Activated CD4-positive, CD25-positive, alpha-beta regulatory T cell treated with anti-CD3 and anti-CD28 coated beads, Interleukin-2, amount 50 U/mL, for 24 hours (primary cell): ENCODE results near the gene PARD3B.

Experiments used
- ATAC-seq, 2 donors: fragments of 150-1000 bp; cut with Tn5 transposase; one replicate each; pipeline ENCODE4 v1.10.0; 2021; ENCODE audit warnings: mild to moderate bottlenecking in 1 of 2, moderate library complexity in 1 of 2

The PARD3B gene

DNA sequence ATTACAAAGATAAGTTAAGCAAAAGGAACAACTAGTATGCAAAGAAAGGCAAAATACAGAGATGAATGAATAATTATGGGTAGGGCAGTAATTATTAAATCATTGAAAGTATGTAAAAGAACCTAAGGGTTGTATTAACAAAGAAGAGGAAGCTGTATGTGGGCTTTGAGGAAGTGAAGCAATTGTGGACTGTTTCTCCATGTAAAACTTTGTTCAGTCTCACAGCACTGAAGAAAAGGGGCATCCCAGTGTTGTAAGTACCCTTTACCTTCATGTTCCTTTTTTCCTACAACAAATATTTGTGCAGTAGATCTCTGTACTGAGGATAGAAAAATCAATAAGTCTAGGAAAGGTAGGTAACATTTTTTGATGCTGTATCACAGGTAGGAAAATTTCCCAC is 748.3 kb downstream of the PARD3B start:
- ATAC-seq, result no peak

DNA sequence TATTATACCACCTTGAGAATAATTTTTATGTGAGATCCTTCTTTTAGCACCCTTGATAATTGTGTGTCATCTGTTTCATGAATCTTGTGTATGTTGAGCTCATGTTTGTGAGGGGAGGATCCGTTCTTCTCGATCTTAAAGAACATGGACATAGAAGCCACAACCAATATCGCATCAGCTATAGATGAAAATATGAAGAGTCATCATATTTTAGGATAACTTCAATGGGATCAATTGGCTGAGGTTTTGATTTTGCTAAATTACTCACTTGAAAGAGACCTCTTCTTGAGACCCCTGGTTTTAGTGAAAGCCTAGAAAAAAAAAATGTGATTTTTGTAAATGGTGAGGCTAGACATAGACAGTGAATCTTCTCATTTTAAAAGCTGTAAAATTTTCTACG is 751.7 kb downstream of the PARD3B start:
- no peak for ATAC-seq

DNA sequence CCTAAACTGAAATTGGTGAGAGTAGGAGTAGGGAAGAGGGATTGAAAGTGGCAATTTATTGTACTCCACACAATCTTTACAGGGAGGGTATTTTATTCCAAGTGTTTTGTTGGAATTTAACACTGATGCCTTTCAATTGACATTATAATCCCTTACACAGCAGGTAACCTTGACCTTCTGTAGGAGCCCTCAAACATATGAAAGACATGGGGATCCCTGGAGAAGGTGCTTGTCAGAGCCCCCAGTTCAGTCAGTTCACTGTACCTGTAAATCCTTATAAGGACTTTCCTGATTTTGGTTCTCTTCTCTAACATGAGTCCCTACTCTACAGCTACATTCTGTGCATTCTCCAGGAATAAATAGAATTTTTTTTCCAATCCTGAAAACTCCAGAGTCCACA is 752.1 kb downstream of the PARD3B start:
- ATAC-seq, result no peak

DNA sequence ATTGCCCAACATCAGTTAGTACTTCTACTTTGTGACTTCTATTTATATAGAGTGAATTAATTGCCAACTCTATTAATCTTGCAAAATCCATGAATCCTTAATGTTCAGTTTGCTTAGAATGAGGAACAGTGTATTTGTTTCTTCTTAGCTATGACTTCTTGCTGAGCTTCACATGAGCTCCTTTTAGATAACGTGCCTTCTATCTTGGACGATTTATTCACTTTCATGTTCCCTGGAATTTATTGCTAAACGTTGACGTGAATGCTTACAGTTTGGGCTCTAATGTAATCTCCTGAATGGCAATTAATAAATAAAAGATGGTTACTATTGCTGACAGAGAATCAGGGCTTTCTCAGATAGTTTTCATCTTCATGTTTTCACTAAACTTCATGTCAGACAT is 752.6 kb downstream of the PARD3B start:
- no peak for ATAC-seq

DNA sequence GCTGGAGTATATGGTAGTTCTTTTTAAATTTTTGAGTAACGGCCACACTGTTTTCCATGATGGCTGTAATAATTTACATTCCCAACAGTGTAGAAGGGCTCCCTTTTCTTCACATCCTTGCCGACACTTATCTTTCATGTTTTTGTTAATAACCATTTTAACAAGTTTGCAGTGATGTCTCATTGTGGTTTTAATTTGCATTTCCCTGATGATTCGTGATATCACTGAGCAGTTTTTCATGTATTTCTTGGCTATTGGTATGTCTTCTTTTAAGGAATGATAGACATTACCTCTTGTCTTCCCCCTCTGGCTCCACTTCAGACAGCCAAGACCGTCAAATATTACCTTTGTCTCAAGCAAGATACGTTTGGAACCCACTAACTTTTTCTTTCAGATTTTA is 765.9 kb downstream of the PARD3B start:
- no peak for ATAC-seq

DNA sequence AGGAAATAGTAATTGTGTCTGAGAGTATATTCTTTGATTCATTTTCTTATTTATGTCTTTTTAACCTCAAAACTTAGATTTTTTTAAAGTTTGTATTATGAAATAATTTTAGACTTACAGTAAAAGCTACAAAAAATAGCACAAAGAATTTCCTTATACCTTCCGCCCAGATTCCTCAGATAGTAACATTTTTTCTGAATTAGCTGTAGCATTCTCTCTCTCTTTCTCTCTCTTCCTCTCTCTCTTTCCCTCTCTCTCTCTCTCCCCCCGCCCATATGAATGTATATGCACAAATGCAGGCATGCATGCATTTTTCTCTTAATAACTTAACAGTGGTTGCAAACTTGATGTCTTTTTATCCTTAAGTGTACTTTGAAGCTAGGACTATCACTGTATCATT is 776.0 kb downstream of the PARD3B start:
- no peak for ATAC-seq

DNA sequence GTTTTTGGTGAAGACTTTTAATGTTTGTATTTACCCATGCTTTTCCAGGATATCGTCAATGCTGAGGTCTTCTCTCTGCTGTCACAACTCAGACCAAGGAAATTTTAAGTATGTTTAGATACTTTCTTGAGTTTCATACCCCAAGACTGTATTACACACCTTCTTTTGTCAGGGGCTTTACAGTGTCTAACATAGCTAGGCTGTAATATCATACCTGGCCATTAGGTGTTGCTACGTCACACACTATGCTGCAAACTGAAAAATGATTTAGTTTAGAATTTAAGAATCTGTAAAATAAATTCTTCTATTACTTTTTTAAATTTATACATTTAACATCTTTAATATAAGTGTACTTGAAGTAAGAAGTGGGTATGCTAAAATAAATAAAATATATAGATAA is 778.7 kb downstream of the PARD3B start:
- ATAC-seq, result no peak

DNA sequence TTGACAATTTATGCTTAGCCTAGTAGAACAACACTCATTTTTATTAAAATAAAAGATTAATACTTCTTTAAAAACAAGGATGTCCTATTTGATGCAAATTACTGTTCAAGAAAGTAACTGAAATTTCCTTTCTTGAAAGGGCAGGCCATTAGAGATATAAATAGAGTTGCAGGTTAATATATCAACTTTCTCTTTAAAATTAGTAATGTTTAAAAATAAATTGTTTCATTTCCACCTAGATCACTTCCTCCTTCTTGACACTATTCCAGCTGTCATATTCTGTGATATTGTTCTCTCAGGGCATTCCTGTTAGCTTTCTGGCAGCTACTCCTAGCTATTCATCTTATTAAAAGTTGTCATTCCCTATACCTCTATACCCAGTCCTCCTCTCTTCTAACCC is 779.1 kb downstream of the PARD3B start:
- no peak for ATAC-seq

DNA sequence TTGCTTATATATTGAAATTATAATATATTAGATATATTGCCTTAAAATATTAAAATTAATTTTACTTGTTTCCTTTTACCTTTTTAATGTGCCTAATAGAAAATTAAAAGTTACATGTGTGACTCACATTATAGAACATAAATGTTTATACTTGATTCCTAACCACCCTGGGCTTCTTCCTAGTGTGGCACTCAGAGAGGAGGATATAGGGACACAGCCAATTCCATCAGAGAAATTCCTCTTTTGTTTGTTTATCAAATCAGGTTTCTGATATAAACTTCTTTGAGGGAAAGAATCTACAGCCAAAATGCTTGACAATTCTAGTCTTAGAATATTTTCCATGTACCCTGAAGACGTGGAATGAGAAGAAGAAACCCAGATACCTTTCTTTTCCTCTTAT is 788.1 kb downstream of the PARD3B start:
- ATAC-seq, result no peak

DNA sequence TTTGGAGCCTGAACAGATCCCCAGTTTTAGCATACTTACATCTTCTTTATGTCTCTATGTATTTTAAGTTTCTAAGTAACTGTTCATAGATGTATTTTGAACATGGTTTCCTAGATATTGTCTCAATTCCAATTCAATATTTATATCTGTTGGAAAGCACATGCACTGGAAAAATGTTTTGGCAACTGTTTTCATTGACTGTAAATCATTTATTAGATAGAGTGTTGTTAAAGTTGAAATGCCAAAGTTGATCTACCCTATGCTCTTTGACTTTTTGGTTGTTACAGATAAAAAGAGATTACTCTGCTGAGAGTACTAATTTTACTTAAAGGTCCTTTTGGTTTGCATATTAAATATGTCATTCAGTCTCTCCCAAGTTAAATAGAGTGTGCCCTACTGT is 792.0 kb downstream of the PARD3B start:
- no peak for ATAC-seq

DNA sequence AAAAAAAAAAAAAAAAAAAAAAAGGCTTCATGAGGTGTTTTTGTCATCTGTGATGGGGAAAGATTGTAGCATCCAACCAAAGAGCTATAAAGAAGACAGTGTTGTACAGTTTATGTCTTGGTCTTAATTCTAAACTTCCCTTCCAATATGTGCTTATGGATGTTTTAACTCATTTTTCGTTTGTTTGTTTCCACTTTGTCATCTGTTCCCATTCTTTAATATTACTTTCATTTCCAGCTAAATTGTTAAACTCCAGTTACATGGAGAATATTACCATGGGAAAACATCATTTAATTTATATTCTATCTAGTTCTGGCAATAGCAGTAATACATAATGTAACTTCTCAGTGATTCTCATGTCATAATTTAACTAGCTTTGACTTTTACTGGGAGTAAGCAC is 792.9 kb downstream of the PARD3B start:
- ATAC-seq, result no peak

DNA sequence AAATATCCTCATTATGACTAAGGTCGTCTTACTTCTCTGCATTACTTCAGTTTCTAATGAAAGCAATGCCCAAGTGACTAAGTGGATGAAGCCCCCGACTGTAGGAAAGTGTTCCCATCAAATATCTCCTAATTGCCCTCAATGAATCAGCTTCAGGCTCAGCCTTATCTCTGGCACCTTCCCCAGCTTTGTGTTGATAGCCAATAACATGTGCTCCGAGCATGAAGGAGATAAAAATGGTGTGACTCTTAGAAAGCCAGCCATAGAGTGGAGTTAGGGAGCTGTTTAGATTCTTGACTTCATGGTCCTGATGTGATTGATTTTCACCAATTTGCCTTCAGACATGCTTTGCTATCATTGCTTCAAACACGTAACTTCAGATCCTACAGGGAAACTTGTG is 797.8 kb downstream of the PARD3B start:
- no peak for ATAC-seq

DNA sequence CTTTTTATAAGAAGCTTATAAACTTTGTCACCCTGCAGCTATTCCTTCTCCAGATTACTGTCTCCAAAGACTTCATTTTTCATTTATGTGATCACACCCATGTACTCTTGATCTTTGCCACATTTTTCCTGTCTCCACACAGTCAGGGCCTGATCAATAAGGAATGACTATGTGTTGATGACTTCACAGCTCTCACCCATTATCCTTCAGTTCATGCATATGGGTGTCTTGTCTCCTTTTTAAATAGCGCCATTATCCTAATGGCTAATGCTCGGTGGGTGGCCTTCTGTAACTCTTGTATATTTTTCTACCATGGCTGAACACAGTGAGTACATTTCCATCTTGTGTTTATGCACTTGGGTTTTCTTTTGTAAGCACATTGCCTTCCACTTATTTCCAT is 801.4 kb downstream of the PARD3B start:
- ATAC-seq, result no peak

DNA sequence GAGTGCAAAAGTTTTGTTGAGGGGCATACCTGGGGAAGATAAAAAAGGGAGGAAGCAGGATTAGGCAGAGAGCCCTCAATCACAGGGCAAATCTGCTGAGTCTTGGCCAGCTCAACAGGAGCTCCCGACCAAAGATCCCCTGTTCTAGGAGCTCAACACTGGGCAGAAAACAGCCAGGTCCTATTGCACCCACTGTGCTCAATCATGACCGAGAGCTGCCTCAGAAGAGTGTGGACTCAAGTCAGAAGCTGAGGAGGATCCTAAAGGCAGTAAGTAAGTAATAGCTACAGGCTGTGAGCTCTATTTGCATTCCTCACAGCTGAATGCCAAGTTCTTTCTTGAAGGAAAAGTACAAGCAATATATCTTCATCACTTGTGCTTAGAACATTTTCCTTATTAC is 802.6 kb downstream of the PARD3B start:
- no peak for ATAC-seq

DNA sequence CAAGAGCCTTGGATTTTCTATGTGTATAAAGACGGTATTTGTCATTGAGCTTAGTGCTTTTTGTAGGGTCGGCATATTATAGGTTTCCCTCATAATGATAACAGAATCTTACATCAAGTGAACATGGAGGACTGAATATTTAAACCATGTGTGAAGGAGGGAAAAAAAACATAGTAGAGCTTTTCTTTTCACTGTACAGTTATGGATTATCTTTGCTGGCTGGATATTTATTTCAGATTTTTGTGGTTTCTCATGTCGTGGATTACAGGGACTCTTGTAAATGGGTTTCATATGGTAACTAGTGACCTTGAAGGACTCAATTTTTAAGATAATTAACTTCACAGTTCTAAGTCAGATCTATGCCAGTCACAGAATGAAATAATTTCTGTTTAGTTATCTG is 806.8 kb downstream of the PARD3B start:
- ATAC-seq, result no peak

DNA sequence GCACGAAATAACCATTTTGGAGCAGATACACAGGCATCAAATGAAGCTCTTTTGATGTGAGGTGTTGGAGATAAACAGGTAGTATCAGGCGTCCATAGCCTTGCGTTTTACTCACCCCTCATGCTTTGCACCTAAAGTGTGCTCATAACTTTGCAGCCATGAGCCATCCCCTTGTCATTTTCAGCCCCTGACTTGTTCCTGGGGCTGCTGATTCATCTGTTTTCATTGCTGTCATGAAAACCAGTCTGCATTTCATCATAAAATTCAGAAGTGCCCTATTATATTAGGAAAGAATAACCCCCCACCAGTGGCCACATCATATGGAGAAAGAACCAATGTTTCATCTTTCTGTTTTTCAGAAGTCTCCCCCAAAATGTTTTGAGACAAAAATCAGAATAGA is 807.3 kb downstream of the PARD3B start:
- no peak for ATAC-seq

DNA sequence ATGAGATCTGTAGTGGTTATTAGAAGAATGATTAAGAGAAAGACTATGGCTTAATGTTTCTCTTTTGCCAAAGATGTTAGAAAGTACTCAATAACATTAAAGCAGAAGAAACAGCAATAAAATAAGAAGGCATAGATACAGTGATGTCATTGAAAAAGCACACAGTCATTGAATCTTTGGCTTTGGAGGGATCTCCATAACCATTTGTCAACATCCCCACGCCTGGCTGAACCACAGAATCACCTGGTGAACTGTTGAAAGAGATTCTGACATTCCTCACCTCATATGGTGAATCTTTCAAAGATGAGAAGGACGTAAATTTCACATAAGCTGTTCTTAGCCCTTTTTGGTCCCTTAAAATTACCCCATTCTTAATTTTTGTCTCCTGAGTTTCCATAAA is 812.5 kb downstream of the PARD3B start:
- ATAC-seq, result no peak

DNA sequence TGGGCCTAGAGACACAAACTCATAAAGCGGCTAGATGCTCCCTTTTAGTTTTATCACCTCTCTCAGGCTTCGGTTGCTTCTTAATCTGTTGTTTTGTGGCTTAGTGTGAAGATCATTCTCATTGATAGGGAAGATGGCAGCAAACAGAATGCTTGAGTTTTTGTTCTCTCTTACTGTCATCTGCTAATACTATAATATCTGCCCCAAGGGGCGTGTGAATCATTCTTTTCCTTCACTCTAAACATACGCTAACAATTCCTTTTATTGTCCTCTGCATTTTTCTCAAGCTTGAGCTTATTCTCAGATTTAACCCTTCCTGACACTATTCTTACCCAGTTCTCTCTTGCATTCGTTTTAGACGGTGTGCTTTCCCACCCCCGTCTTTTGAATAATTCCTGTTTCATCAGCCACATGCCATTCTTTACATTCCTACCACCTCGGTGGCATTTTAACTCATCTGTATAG is 813.1 kb downstream of the PARD3B start:
- ATAC-seq, result no peak

DNA sequence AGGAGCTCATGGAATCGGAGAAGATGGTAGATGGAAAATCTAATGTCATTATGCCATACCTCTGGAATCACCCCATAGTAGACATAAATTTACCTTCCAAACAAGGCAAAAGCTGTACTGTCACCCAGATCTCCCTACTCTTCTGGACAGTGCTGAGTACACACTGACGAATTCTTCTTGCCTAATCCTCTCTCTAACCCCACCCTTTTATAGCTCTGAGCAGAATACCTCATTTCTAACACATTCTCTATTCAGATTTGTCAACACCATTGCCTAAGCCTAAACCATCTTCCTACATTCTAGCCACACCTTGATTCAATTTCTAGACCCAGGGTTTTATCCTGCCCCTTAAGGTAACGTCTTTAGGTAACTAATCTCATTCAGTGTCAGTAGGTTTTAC is 816.0 kb downstream of the PARD3B start:
- no peak for ATAC-seq

DNA sequence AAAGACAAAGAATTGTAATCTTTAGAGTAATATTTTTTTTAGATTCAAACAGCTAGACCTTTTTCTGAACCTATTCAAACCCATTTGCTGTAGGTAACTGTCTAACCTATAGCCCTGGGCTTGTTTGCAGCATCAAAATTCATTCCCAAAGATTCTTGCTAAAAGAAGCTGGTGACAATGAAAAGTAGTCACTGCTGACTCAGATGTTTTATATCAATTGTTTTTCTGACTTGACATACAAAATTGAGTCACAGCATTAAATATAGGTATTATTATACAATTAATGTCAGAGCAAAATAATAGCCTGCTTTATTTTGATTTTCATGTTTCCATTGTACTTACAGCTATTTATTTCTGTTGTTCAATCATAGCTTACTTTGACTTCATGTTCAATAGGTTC is 816.7 kb downstream of the PARD3B start:
- no peak for ATAC-seq

DNA sequence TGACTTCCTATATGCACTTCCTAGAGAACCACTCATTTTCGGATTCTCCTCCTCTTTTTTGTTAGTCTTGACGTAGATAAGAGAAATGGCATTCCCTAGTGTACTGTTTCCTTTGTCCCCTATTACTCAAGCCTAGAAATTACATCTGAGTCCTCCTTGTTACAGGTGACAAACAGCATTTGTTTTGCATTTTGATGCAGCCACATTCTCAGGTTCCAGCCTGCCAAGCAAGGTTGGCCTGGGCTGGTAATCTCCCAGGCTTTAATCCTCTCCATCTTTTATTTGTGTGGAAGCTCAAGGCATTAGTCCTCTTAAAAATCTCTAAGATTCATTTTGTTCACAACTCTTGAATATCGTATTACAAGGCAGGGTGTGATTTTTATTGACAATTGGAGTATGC is 819.0 kb downstream of the PARD3B start:
- ATAC-seq, result no peak

DNA sequence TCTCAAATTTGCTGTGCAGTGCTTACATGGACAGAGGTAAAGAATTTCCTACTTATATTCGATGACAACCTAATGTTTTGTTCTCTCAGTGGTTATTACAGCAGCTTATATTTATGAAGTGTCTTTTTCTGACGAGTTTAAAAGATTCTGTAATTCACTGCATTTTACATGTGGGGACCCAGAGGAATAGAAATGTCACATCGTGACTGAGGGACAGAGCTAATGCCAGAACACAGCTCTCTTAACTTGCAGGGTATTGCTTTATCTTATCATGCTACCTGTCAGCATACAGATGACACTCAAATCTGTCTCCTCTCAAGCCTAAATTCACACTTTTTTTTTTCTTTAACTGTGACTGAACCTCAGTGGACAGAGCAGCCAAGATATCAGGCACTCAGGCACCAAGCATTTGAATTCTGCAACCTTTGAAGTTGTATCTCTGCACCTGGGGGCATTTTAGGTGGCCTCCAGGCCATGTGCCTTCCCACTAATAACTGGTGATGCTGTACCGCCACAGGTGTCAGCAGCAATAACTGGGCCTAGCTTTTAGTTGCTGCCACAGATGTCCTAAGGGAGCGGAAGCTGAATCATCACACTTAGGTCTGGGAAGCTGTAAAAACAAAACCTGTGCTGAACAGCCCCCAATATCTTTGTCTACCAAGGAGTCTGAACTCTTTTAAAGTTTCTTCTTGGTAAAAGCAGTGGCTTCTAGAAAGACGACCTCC is 821.2 kb downstream of the PARD3B start:
- ATAC-seq, result no peak

DNA sequence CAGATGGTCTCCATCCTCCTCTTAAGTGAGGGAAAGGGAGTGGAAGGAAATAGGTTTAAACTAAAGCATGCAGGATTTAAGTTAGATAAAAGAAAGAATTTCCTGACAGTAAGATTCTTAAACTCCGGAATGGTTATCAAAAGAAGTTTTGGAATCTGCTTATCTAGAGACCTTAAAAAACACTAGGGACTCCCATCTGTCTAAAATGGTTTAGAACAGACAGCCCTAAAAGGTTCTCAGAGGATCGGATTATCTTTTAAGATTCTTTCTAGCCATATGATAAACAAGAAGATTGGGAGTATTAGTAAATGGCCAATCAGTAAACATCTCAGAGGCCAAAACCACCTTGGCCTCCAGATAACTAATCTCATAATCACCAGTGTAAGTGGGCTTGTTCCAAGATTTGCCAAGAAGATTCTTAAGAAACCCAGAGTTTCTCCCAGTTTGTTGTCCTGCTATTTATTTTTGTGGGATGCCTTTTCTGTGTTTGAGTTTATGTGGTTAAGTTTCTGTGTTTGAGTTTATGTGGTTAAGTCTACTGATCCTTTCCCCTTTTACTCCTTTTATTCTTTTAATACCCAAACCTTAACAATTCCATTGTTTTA is 822.2 kb downstream of the PARD3B start:
- ATAC-seq, result no peak

DNA sequence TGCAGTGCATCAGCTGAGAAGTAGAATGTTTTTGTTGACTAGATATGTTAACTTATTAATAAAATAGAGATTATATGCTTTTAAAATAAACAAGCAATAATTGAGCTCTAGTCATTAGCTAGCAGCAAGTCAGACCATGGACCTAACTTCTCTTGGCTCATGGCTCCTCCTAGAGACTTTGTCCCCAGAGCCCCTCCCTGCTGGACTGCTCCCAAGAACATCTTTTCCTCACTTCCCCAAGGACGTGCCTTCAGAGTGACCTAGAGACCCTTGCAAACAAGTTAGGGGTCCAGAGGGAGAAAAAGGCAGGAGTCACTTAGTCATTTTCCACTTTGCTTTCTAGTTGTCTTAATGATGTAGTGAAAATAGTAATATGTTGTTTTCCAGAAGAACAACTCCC is 824.5 kb downstream of the PARD3B start:
- no peak for ATAC-seq

DNA sequence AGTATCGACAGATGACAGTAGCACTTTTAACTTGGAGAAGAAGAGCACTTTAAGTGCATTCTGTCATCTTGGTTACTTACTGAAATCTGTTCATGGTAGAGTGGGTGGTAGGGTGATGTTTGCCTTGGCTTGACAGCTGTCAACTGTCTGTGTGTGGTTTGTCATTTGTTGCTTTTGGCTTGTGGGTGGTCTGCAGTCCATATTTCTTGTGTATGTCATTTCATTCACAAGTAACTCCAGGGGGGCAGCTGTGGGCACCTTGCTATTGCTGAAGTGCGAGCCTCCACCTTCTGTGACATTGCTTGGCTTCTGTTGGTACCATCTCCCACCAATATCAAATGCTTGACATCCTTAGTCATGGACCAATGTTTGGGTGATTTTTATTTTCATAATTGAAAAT is 825.5 kb downstream of the PARD3B start:
- no peak for ATAC-seq
